Ishikawa (cell line): ENCODE data around the gene SSTR4.

ENCODE experiments used
- CEBPB ChIP-seq: IDR thresholded peaks from 2 replicates; pipeline ENCODE4 v1.6.1; 2012
- CREB1 ChIP-seq: IDR thresholded peaks from 2 replicates; pipeline ENCODE4 v1.6.1; 2012; ENCODE audit warnings: low read depth
- EGR1 ChIP-seq: IDR thresholded peaks from 2 replicates; pipeline ENCODE4 v1.6.1; 2012
- EP300 ChIP-seq: IDR thresholded peaks from 2 replicates; pipeline ENCODE4 v1.6.1; 2012; ENCODE audit warnings: borderline replicate concordance
- FOXM1 ChIP-seq: IDR thresholded peaks from 2 replicates; pipeline ENCODE4 v1.6.1; 2012; ENCODE audit warnings: low read depth, borderline replicate concordance
- NFIC ChIP-seq: IDR thresholded peaks from 2 replicates; pipeline ENCODE4 v1.6.1; 2012
- RAD21 ChIP-seq: IDR thresholded peaks from 2 replicates; pipeline ENCODE4 v1.6.1; 2012; ENCODE audit warnings: low read depth
- TAF1 ChIP-seq: IDR thresholded peaks from 2 replicates; pipeline ENCODE4 v1.6.1; 2012; ENCODE audit warnings: low read depth, mild to moderate bottlenecking
- TCF12 ChIP-seq: IDR thresholded peaks from 2 replicates; pipeline ENCODE4 v1.6.1; 2012; ENCODE audit warnings: low read depth
- TEAD4 ChIP-seq: IDR thresholded peaks from 2 replicates; pipeline ENCODE4 v1.6.1; 2012
- YY1 ChIP-seq: IDR thresholded peaks from 2 replicates; pipeline ENCODE4 v1.6.1; 2012; ENCODE audit warnings: low read depth
- ZBTB7A ChIP-seq: IDR thresholded peaks from 2 replicates; pipeline ENCODE4 v1.6.1; 2012; ENCODE audit warnings: low read depth
- TF ChIP-seq, protein P1 (sequence below): IDR thresholded peaks from 2 replicates; pipeline ENCODE4 v1.6.1; 2012
- TF ChIP-seq, protein P2 (sequence below): IDR thresholded peaks from 2 replicates; pipeline ENCODE4 v1.6.1; 2012
- TF ChIP-seq, protein P3 (sequence below): IDR thresholded peaks from 2 replicates; pipeline ENCODE4 v1.6.1; 2012; ENCODE audit warnings: low read depth, mild to moderate bottlenecking

Gene SSTR4

DNA sequence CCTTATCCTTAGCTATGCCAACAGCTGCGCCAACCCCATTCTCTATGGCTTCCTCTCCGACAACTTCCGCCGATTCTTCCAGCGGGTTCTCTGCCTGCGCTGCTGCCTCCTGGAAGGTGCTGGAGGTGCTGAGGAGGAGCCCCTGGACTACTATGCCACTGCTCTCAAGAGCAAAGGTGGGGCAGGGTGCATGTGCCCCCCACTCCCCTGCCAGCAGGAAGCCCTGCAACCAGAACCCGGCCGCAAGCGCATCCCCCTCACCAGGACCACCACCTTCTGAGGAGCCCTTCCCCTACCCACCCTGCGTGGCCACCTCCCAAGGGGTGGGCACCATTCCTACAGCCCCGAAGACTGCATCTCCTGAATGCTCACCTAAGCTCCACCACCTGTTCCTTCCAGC, 1.3 kb downstream of the SSTR4 start:
- no peak for TF ChIP-seq ZBTB7A
- TF ChIP-seq, protein P1, sequence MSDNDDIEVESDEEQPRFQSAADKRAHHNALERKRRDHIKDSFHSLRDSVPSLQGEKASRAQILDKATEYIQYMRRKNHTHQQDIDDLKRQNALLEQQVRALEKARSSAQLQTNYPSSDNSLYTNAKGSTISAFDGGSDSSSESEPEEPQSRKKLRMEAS: no peak
- TF ChIP-seq TCF12: no peak
- TF ChIP-seq TAF1: no peak
- no peak for TF ChIP-seq CREB1
- no peak for TF ChIP-seq NFIC
- no peak for TF ChIP-seq FOXM1
- no peak for TF ChIP-seq EGR1
- TF ChIP-seq, protein P2, sequence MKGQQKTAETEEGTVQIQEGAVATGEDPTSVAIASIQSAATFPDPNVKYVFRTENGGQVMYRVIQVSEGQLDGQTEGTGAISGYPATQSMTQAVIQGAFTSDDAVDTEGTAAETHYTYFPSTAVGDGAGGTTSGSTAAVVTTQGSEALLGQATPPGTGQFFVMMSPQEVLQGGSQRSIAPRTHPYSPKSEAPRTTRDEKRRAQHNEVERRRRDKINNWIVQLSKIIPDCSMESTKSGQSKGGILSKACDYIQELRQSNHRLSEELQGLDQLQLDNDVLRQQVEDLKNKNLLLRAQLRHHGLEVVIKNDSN: no peak
- TF ChIP-seq RAD21: no peak
- no peak for TF ChIP-seq CEBPB
- no peak for TF ChIP-seq TEAD4
- TF ChIP-seq, protein P3, sequence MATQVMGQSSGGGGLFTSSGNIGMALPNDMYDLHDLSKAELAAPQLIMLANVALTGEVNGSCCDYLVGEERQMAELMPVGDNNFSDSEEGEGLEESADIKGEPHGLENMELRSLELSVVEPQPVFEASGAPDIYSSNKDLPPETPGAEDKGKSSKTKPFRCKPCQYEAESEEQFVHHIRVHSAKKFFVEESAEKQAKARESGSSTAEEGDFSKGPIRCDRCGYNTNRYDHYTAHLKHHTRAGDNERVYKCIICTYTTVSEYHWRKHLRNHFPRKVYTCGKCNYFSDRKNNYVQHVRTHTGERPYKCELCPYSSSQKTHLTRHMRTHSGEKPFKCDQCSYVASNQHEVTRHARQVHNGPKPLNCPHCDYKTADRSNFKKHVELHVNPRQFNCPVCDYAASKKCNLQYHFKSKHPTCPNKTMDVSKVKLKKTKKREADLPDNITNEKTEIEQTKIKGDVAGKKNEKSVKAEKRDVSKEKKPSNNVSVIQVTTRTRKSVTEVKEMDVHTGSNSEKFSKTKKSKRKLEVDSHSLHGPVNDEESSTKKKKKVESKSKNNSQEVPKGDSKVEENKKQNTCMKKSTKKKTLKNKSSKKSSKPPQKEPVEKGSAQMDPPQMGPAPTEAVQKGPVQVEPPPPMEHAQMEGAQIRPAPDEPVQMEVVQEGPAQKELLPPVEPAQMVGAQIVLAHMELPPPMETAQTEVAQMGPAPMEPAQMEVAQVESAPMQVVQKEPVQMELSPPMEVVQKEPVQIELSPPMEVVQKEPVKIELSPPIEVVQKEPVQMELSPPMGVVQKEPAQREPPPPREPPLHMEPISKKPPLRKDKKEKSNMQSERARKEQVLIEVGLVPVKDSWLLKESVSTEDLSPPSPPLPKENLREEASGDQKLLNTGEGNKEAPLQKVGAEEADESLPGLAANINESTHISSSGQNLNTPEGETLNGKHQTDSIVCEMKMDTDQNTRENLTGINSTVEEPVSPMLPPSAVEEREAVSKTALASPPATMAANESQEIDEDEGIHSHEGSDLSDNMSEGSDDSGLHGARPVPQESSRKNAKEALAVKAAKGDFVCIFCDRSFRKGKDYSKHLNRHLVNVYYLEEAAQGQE: no peak
- no peak for TF ChIP-seq YY1

DNA sequence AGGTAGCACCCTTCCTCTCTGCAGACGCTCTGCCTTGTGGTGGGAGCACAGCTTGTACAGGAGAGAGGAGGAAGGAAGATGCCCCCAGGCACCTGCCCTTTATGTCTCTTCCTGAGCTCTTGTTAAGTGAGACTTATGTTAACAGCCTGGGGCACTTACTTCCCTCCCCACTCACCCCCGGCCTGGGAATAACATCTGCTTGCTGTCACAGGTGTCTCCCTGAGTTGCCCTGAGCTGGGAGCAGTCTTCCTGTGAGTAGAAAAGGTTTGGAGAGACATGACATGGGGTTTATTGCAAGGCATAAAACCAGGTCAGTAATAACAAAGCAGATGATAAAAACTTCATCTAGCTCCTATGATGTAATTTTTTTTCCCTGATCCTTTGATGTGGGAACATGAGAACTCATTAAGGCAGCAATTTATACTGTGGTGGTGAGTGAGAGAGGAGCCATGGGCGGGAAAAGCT, 1.9 kb downstream of the SSTR4 start:
- TF ChIP-seq EP300 (no peak), TEAD4 (no peak), YY1 (no peak), RAD21 (no peak)
- TF ChIP-seq, protein P3: no peak
- TF ChIP-seq, protein P2: no peak

DNA sequence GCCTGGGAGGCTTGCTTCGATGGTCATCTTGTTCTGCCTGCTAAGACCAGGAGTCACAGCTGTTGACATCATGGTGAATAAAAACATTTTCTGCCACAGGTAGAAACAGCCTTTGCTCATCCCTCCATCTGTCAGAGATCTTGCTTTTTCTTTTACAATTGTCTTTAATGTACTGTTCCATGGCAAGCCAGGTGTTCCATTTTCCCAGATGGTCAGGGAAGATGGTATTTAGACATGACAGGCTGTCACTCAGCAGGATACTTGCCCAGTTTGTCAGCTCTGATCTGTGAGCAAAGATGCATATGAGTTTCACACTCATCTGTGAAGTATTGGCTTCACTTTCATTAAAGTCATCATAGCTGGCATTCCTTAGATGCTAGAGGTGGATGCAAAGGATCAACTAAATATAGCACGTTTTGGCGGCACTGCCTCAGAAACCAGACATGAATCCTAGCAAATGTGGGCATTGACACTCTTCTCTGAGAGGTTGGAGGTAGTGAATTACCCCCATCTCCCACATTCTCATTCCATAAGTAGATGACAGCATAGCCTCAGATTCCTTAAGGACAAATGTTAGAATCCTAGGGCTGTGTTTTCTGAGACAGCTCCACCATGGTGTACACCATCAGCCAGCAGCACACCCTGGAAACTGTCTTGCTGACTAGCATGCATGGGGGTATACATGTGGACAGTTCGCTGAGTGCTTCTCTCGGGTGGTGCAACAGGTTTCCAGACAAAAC, 4.2 kb downstream of the SSTR4 start:
- TF ChIP-seq TEAD4 (no peak), CREB1 (no peak), YY1 (no peak)
- TF ChIP-seq, protein P2: no peak

DNA sequence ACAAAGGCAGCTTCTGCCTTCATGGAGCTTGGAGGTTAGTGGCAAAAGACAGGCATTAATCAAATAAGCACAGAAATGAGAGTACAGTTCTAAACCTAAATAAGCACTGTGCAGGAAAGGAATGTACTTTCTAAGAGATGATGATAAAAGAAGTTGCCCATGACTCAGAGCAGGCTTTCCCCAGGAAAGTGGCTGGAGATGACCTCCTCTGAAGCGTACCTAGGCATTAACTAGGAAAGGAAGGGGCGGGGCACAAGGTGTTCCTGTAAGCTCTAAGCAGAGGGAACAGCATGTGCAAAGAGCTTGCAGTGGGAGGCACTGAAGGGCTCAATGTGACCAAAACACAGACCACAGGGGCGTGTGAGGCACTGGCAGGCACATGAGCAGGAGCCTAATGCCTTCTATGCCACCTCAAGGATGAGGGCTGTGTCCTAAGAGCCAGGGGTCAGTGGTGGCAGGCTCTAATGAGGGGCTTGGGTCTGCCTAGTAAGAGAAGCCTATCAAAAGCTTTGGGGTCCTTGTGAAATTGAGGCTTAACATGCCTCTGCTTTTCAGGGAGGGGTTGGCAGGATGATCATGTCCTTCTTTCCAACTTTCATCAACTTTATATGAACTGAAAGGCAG, 4.9 kb downstream of the SSTR4 start:
- TF ChIP-seq NFIC: no peak
- no peak for TF ChIP-seq EP300

DNA sequence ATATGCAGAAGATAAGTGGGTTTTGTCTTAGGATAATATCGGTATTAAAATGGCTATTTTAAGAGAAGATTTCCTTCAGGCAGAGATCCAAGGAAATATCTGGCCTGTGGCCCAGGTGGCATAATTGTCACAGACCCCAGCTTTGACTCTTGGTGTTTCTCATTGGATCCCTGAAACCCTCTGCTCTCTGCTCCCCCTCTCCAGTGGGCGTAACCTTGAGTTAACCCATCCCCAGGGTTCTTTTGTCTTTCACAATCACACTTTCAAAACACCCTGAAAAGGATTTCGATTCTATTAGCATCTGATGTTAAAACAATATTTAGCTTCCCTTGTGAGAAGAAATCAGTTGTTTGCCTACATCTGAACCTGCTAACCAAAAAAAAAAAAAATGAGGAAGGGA, 7.2 kb downstream of the SSTR4 start:
- no peak for TF ChIP-seq TAF1
- TF ChIP-seq TEAD4: no peak
- TF ChIP-seq YY1: no peak
- TF ChIP-seq RAD21: no peak
- no peak for TF ChIP-seq ZBTB7A
- TF ChIP-seq, protein P2: no peak
- TF ChIP-seq CEBPB: no peak
- TF ChIP-seq, protein P3: no peak
- no peak for TF ChIP-seq NFIC
- TF ChIP-seq, protein P1: no peak
- TF ChIP-seq EP300: no peak
- TF ChIP-seq EGR1: no peak
- TF ChIP-seq FOXM1: no peak
- no peak for TF ChIP-seq TCF12
- no peak for TF ChIP-seq CREB1
